ENCODE results near the gene NEURL2.
"Not testable (repeated sequence)": the region's sequence is repeated elsewhere in the genome, so short reads cannot be mapped to it uniquely, and the experiment has no call there.

NEURL2 gene

GRCh38 chr20:45905505-45906079, 14.6 kb upstream of the NEURL2 start:
- TF ChIP-seq POLR2A (IDR thresholded peaks at IDR 0.05; ENCODE audit: low read depth, low read length) = no peak
- no peak for TF ChIP-seq POLR2AphosphoS5 (IDR thresholded peaks at IDR 0.05; ENCODE audit: low read depth, low read length)
- TF ChIP-seq TAF1 (IDR thresholded peaks at IDR 0.05; ENCODE audit: borderline replicate concordance, low read depth, low read length) = no peak
- no peak for FAIRE-seq
- no peak for DNase-seq (ENCODE audit: insufficient read length)

GRCh38 chr20:45904583-45905504, 13.8 kb upstream of the NEURL2 start:
- FAIRE-seq = no peak
- DNase-seq (ENCODE audit: insufficient read length) = no peak
- TF ChIP-seq POLR2AphosphoS5 (IDR thresholded peaks at IDR 0.05; ENCODE audit: low read depth, low read length) = no peak
- no peak for TF ChIP-seq POLR2A (IDR thresholded peaks at IDR 0.05; ENCODE audit: low read depth, low read length)
- no peak for TF ChIP-seq TAF1 (IDR thresholded peaks at IDR 0.05; ENCODE audit: borderline replicate concordance, low read depth, low read length)

- TF ChIP-seq POLR2A (IDR thresholded peaks at IDR 0.05; ENCODE audit: low read depth, low read length) (no peak), TAF1 (IDR thresholded peaks at IDR 0.05; ENCODE audit: borderline replicate concordance, low read depth, low read length) (no peak), POLR2AphosphoS5 (IDR thresholded peaks at IDR 0.05; ENCODE audit: low read depth, low read length) (no peak)
- FAIRE-seq (no peak), DNase-seq (ENCODE audit: insufficient read length) (no peak)
Measured at GRCh38 chr20:45902199-45902701, 11.2 kb upstream of the NEURL2 start.

- FAIRE-seq; DNase-seq (ENCODE audit: insufficient read length): not testable (repeated sequence)
Measured at GRCh38 chr20:45901332-45901731, 10.3 kb upstream of the NEURL2 start.

- FAIRE-seq (no peak), DNase-seq (ENCODE audit: insufficient read length) (no peak)
- no peak for TF ChIP-seq TAF1 (IDR thresholded peaks at IDR 0.05; ENCODE audit: borderline replicate concordance, low read depth, low read length)
- no peak for TF ChIP-seq POLR2AphosphoS5 (IDR thresholded peaks at IDR 0.05; ENCODE audit: low read depth, low read length)
- no peak for TF ChIP-seq POLR2A (IDR thresholded peaks at IDR 0.05; ENCODE audit: low read depth, low read length)
Measured at GRCh38 chr20:45899046-45899835, 8.2 kb upstream of the NEURL2 start.

- no peak for FAIRE-seq
- TF ChIP-seq POLR2AphosphoS5 (IDR thresholded peaks at IDR 0.05; ENCODE audit: low read depth, low read length) = no peak
- TF ChIP-seq POLR2A (IDR thresholded peaks at IDR 0.05; ENCODE audit: low read depth, low read length) = no peak
Measured at GRCh38 chr20:45898285-45898684, 7.3 kb upstream of the NEURL2 start.

GRCh38 chr20:45897692-45898091, 6.7 kb upstream of the NEURL2 start:
- TF ChIP-seq POLR2AphosphoS5 (IDR thresholded peaks at IDR 0.05; ENCODE audit: low read depth, low read length) (no peak), TAF1 (IDR thresholded peaks at IDR 0.05; ENCODE audit: borderline replicate concordance, low read depth, low read length) (no peak), POLR2A (IDR thresholded peaks at IDR 0.05; ENCODE audit: low read depth, low read length) (no peak)
- DNase-seq (ENCODE audit: insufficient read length) = no peak
- no peak for FAIRE-seq

More at GRCh38 chr20:45898285-45898684, 7.3 kb upstream of the NEURL2 start:
- DNase-seq (ENCODE audit: insufficient read length) = no peak

GRCh38 chr20:45897289-45897688, 6.3 kb upstream of the NEURL2 start:
- TF ChIP-seq POLR2A (IDR thresholded peaks at IDR 0.05; ENCODE audit: low read depth, low read length) (no peak), TAF1 (IDR thresholded peaks at IDR 0.05; ENCODE audit: borderline replicate concordance, low read depth, low read length) (no peak), POLR2AphosphoS5 (IDR thresholded peaks at IDR 0.05; ENCODE audit: low read depth, low read length) (no peak)
- no peak for DNase-seq (ENCODE audit: insufficient read length)
- no peak for FAIRE-seq

GRCh38 chr20:45896641-45897161, 5.7 kb upstream of the NEURL2 start:
- TF ChIP-seq POLR2A (IDR thresholded peaks at IDR 0.05; ENCODE audit: low read depth, low read length) = no peak
- TF ChIP-seq POLR2AphosphoS5 (IDR thresholded peaks at IDR 0.05; ENCODE audit: low read depth, low read length) = no peak
- no peak for TF ChIP-seq TAF1 (IDR thresholded peaks at IDR 0.05; ENCODE audit: borderline replicate concordance, low read depth, low read length)
- DNase-seq (ENCODE audit: insufficient read length) (no peak), FAIRE-seq (no peak)

GRCh38 chr20:45894797-45895196, 3.8 kb upstream of the NEURL2 start:
- DNase-seq (ENCODE audit: insufficient read length) (no peak), FAIRE-seq (no peak)
- TF ChIP-seq TAF1 (IDR thresholded peaks at IDR 0.05; ENCODE audit: borderline replicate concordance, low read depth, low read length) = no peak
- TF ChIP-seq POLR2A (IDR thresholded peaks at IDR 0.05; ENCODE audit: low read depth, low read length) = no peak
- no peak for TF ChIP-seq POLR2AphosphoS5 (IDR thresholded peaks at IDR 0.05; ENCODE audit: low read depth, low read length)

- DNase-seq (ENCODE audit: insufficient read length) (no peak), FAIRE-seq (no peak)
- no peak for TF ChIP-seq TAF1 (IDR thresholded peaks at IDR 0.05; ENCODE audit: borderline replicate concordance, low read depth, low read length)
- no peak for TF ChIP-seq POLR2A (IDR thresholded peaks at IDR 0.05; ENCODE audit: low read depth, low read length)
- no peak for TF ChIP-seq POLR2AphosphoS5 (IDR thresholded peaks at IDR 0.05; ENCODE audit: low read depth, low read length)
Measured at GRCh38 chr20:45893831-45894230, 2.8 kb upstream of the NEURL2 start.

Measured in GM12892 (cell line).